ENCODE results near the gene SFMBT2. TPM values are rescaled to one million over a fixed set of nuclear protein-coding genes. Genes with fewer than 3 reads are reported as not detected.
A peak's percentile ranks its signal among the peaks of the same experiment; 100 is the strongest.

SFMBT2 gene
- total RNA-seq, 6 experiments from 2014 or later, result 1.4 to 3.4 (median 1.8) TPM

DNA sequence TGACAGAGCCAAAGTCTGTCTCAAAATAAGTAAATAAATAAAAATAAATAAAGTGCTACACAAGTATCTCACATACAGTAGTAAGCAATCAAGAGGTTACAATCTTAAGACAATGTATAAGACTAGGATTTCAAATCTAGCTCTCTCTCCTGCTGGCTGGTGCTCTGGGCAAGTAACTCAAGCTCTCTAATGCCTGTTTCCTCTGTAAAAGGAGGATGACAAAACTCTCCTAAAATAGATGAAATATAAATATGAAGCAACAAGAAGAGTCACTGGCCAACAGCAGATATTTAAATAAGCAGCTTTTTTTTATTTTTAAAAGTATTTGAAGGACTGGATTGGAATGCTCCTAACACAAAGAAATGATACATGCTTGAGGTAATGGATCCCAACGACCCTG, 7.2 kb downstream of the SFMBT2 start:
- Histone ChIP-seq H3K36me3 (no peaks in the 10 kb centered on the region), H3K27me3 (peaks cover 0 to 12% of the 10 kb centered on the region in 2 donors), H3K27ac (no peak overlapping the region), H3K9me3 (no peaks in the 10 kb centered on the region), H3K4me1 (peaks cover 0 to 14% (median 6%) of the 10 kb centered on the region in 4 donors), H3K4me3 (no peak overlapping the region)
- intact Hi-C loops (cut with DNase I), result no loop called here
- DNase-seq (no peak), ATAC-seq (no peak)
- TF ChIP-seq CTCF (IDR thresholded peaks at IDR 0.05) (no peak), POLR2A (IDR thresholded peaks at IDR 0.05) (no peak)
- whole genome bisulfite sequencing (ENCODE audit: insufficient coverage, low coverage, low lambda C conversion rate, missing lambda C conversion rate), result 32% methylated on average over 1 of the region's 1 CpG

- Histone ChIP-seq H3K27me3 (no peaks in the 10 kb centered on the region), H3K4me3 (no peak overlapping the region), H3K27ac (no peak overlapping the region), H3K4me1 (no peaks in the 10 kb centered on the region), H3K9me3 (no peaks in the 10 kb centered on the region), H3K36me3 (no peaks in the 10 kb centered on the region)
- intact Hi-C loops (cut with DNase I), result no loop called here
- 70% methylated on average over 8 of the region's 8 CpGs for WGBS (ENCODE audit: insufficient coverage, low coverage, low lambda C conversion rate, missing lambda C conversion rate)
- ATAC-seq (no peak), DNase-seq (no peak)
- TF ChIP-seq POLR2A (IDR thresholded peaks at IDR 0.05) (no peak), CTCF (IDR thresholded peaks at IDR 0.05) (no peak)
Observed at GRCh38 chr10:7401782-7402181, 9.1 kb downstream of the SFMBT2 start.

- Histone ChIP-seq H3K27me3 (no peaks in the 10 kb centered on the region), H3K36me3 (no peaks in the 10 kb centered on the region), H3K27ac (no peak overlapping the region), H3K4me3 (no peak overlapping the region), H3K9me3 (no peaks in the 10 kb centered on the region), H3K4me1 (no peaks in the 10 kb centered on the region)
- ATAC-seq (no peak), DNase-seq (no peak)
- intact Hi-C loops (cut with DNase I), result no loop called here
- TF ChIP-seq POLR2A (IDR thresholded peaks at IDR 0.05) (no peak), CTCF (IDR thresholded peaks at IDR 0.05) (no peak)
- 57% methylated on average over 6 of the region's 6 CpGs for WGBS (ENCODE audit: insufficient coverage, low coverage, low lambda C conversion rate, missing lambda C conversion rate)
Observed at GRCh38 chr10:7401156-7401555, 9.7 kb downstream of the SFMBT2 start.

- WGBS (ENCODE audit: insufficient coverage, low coverage, low lambda C conversion rate, missing lambda C conversion rate), result 75% methylated on average over 10 of the region's 10 CpGs
- Histone ChIP-seq H3K4me3 (no peak overlapping the region), H3K9me3 (no peaks in the 10 kb centered on the region), H3K36me3 (no peaks in the 10 kb centered on the region), H3K4me1 (no peaks in the 10 kb centered on the region), H3K27me3 (no peaks in the 10 kb centered on the region), H3K27ac (no peak overlapping the region)
- DNase-seq, result no peak
- peak; percentile 24 to 58 (median 44) for ATAC-seq
- intact Hi-C loops (cut with DNase I), result no loop called here
- no peak for TF ChIP-seq POLR2A (IDR thresholded peaks at IDR 0.05)
- no peak for TF ChIP-seq CTCF (IDR thresholded peaks at IDR 0.05)
Observed at GRCh38 chr10:7400068-7400715, 10.6 kb downstream of the SFMBT2 start.

Data from right lobe of liver (tissue), 6 donors.